ENCODE data around the gene SLC39A11.

The SLC39A11 gene

DNA sequence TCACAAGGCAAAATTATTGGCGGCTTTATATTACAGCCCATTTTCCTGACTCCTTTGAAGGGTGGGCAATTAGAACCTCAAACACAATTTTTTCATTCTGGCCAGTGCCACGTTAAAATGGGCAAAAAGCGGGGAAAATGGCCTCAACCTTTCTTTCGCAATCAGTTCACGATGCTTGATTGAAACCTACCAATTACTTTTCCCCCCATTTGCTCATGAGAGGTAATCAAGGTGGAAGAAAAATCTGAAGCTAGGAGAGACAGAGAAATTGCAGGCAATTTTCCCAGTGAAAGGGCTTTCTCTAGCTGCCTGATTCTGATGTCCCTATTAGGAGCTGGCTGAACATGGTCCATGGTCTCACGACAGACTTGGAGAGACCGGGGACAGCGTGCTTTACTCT, 215.1 kb downstream of the SLC39A11 start:
- DNase-seq (ENCODE audit: low read depth, low spot score): no peak

DNA sequence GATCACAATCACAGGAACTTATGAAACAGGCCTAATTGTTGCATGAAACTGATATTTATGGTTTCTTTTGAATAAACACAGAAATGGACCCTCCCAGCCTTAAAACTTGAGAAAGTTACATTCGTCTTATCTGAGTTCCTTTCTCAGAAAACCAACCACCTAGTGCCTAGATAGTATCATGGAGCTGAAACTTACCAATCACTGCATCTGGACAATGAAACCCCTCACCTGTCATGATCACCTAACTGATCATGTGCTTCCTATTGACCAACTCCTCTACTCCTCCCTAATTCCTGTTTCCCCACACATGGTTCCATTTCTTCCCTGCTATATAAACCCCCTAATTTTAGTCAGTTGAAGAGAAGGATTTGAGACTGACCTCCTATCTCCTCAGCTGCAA, 216.1 kb downstream of the SLC39A11 start:
- DNase-seq (ENCODE audit: low read depth, low spot score): no peak

GRCh38 chr17:72875361-72875760, 217.1 kb downstream of the SLC39A11 start:
- DNase-seq (ENCODE audit: low read depth, low spot score): no peak

DNA sequence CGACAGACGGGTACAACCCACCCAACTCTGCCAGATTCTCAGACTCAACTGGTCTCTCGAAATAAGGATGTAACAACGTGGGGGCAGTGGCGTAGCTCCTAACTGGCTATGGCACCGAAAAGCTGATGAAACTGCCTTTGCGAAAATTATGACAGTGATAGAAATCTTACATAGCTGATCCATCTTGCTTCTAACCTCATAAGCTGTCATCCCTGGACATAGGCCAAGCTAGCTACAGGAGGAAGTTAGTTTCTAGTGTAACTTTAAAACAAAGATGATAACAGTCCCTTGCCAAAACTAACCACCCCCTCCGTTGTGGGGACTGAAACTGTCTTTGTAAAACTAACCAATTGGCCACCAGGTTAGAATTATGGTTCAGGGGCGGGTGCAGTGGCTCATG, 220.1 kb downstream of the SLC39A11 start:
- DNase-seq (ENCODE audit: low read depth, low spot score): no peak

DNA sequence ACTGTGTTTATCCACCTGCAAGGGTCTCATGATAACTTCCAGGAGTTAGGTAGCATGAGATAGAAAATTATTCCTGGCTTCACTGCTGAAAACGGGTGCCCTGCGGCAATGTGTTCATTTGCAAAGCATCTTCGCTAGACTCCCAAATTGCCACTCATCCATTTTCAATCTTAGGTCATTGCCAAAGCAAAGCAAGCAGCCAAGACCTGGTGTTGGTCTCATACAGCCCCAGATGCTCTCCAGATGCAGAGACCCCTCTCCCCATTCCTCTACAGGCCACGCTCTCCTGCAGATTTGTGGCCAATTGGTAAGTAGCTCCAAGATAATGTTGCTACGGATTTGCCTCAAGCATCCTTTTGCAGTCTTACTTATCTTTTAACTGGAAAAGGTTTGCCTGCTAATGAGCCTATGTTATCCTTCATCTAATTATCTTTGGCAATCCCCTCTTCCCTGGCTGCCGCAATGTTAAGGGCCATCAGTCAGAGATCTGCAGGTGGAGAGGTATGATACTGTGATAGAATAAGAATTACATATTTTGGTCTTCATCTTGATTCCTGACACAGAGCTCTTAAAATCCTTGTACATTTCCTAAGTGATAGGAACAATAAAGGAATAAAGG, 222.0 kb downstream of the SLC39A11 start:
- DNase-seq (ENCODE audit: low read depth, low spot score): no peak

DNA sequence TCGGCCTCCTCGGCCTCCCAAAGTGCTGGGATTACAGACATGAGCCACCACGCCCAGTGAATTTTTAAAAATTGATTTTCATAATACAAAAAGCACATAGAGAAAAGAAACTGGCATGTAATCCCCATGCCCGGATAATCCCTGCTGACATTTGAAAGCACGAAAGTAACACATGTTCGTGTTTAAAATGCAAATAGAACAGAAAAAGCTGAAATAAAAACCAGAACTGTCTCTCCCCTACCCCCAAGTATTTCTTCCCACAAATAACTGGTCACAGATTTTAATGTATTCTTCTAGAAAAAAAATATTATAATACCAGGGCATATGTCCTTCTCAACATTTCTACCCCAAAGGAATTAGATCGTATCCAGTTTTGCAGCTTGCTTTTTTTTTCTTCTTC, 222.9 kb downstream of the SLC39A11 start:
- no peak for DNase-seq (ENCODE audit: low read depth, low spot score)

- no peak for DNase-seq (ENCODE audit: low read depth, low spot score)
These were observed 226.5 kb downstream of the SLC39A11 start for GRCh38 chr17:72865954-72866353.

GRCh38 chr17:72863526-72864211, 228.8 kb downstream of the SLC39A11 start:
- DNase-seq (ENCODE audit: low read depth, low spot score): no peak

DNA sequence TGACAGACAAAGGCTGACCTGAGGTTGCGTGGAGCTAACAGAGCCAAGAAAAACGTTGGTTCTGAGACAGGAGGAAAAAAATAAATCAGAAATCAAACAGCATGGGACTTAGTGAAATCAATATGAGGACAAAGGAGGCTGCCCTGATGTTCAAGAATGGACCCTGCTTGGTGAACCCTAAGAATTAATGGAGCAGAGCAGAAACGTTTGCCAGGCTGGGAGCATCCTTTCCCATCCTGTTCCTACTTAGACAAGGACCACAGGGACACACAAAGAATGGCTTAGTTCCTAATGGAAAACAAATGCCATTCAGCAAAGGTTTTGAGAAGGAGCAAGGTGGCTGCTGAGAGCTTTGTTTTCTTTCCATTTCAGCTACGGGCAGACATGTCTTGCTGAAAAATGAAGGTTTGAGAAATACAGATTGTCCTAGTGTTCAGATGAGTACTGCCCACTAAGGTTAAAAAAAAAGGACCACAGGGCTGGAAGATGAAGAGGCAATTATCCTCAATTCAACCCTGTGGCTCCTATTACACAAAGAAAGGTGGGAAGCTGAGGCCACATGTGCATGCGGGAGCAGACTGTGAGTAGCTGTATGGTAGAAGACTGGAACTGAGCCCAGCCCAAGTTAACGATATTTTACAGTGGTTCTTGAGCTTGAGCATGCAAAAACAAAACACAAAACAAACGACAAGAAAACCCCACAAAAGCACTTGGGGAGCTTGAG, 230.1 kb downstream of the SLC39A11 start:
- no peak for DNase-seq (ENCODE audit: low read depth, low spot score)

GRCh38 chr17:72861811-72862210, 230.7 kb downstream of the SLC39A11 start:
- no peak for DNase-seq (ENCODE audit: low read depth, low spot score)

- DNase-seq (ENCODE audit: low read depth, low spot score): no peak
These were observed 231.7 kb downstream of the SLC39A11 start for GRCh38 chr17:72860778-72861177.

DNA sequence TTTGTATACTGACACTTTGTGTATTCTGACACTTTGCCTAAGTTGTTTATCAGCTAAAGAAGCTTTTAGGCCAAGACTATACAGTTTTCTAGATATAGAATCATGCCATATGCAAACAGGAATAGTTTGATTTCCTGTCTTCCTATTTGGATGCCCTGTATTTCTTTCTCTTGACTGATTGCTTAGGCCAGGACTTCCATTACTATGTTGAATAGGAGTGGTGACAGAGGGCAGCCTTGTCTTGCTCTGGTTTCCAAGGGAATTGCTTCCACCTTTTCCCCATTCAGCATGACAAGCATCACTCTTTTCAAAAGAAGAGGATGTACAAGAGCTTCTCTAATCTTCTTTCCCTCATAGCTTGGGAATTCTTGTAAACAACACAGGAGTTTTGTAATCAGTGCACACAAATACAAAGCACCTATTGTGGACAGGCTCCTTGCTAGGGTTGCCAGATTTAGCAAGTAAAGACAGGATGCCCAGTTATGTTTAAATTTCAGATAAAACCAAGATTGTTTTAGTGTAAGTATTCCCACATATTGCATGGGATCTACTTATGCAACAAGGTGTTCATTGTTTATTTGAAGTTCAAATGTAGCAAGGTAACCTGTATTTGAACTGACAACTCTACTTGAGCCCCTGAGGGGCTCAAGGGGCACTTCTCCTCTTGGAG, 233.5 kb downstream of the SLC39A11 start:
- no peak for DNase-seq (ENCODE audit: low read depth, low spot score)

GRCh38 chr17:72853440-72854415, 238.8 kb downstream of the SLC39A11 start:
- DNase-seq (ENCODE audit: low read depth, low spot score): no peak

DNA sequence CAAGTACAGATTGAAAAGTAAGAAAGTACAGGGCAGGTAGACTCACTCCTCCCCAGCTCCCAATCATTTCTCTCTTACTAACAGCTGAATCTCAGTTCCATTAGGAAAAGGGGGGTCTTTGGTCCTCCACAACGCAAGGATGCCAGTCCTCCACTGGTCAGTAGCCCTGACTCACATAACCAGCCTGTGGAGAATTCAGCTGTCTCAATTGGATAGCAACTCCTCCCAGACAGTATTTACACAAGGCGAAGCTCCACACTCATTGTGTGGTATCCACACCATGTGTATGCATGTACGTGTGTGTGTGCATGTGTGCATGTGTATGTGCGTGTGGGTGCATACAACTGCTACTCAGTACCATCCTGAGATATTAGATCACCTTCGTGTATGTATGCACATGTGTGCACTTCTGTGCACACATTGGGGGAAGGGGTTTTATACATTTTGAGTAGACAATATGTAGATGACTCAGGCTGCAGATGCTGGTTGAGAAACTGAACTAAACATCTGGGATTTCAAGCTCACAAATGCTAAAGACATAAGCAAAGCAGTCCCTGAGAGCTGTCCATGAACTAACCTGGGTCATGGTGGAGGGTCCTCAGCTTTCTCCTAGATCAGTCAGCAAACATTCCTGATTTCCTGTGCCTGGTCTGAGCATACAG, 240.1 kb downstream of the SLC39A11 start:
- DNase-seq (ENCODE audit: low read depth, low spot score): no peak

- DNase-seq (ENCODE audit: low read depth, low spot score): no peak
These were observed 241.9 kb downstream of the SLC39A11 start for GRCh38 chr17:72850410-72851118.

GRCh38 chr17:72846399-72846798, 246.1 kb downstream of the SLC39A11 start:
- no peak for DNase-seq (ENCODE audit: low read depth, low spot score)

GRCh38 chr17:72843591-72843990, 248.9 kb downstream of the SLC39A11 start:
- DNase-seq (ENCODE audit: low read depth, low spot score): no peak

DNA sequence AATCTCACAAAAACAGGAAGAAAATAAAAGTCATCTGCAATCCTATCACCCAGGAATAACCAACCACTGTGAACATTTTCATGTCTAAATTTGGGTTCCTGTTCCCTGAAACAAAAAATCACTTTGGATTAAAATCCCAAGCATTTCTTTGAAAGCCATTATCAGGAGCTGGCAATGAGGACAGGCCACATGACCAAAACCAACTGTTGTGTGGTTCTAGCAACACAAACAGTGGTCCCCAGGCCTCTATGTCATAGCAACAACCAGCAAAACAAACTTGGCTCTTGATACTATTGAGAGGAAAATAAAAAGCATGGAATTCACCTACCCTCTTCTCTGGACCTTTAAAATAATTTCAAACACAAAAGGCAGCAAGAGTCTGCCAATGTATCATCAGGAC, 252.5 kb downstream of the SLC39A11 start:
- DNase-seq (ENCODE audit: low read depth, low spot score): peak; percentile 17

DNA sequence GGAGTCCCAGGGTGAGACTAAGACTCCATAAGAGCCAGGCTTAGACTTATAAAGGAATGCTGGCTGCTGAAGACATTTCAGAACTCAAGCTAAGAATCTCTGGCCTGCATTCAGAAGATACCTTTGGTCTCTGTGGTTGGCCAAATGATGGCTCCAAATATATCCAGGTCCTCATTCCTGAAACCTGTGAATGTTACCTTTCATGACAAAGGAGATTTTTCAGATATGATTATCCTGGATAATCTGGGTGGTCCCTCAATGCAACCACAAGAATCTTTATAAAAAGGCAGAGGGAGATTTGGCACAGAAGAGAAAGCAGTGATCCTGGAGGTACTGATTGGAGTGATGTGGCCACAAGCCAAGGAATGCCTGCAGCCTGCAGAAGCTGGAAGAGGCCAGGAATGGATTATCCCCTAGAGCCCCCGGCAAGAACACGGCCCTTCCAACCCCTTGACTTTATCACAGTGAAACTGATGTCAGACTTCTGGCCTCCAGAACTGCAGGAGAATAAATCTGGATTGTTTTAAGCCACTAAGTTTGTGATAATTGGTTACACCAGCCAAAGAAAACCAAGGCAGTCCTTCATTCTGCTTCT, 253.3 kb downstream of the SLC39A11 start:
- peak; percentile 28 for DNase-seq (ENCODE audit: low read depth, low spot score)

DNA sequence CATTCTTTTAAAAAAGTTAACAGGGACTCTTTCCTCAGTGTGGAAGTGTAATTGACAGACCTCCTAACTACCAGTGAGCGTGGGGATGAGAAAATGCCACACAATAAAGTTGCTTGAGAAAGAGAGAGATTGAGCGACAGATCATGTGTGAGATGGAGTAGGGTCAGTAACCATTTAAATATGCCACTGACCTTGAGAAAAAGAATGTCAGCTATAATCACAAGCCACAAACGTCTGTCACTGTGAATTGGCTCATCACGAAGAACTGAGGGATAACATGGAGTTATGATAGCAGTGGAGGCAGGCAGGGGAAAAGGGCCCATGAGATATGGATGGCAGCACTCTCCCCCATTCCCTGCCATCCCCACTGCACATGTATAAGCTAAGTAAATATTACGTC, 253.9 kb downstream of the SLC39A11 start:
- DNase-seq (ENCODE audit: low read depth, low spot score): no peak

Measured in astrocyte of the hippocampus (primary cell).